ENCODE measurements around the gene TSACC. TPM values are rescaled to one million over a fixed set of nuclear protein-coding genes. Genes with fewer than 3 reads are reported as not detected.

TSACC gene
- total and polyA plus RNA-seq, 10 of the 15 experiments (the other 5 are each of a cell fraction or from before 2014, with no cell fraction given) = 0.25 to 2.8 (median 0.92) TPM; not detected in 4

DNA sequence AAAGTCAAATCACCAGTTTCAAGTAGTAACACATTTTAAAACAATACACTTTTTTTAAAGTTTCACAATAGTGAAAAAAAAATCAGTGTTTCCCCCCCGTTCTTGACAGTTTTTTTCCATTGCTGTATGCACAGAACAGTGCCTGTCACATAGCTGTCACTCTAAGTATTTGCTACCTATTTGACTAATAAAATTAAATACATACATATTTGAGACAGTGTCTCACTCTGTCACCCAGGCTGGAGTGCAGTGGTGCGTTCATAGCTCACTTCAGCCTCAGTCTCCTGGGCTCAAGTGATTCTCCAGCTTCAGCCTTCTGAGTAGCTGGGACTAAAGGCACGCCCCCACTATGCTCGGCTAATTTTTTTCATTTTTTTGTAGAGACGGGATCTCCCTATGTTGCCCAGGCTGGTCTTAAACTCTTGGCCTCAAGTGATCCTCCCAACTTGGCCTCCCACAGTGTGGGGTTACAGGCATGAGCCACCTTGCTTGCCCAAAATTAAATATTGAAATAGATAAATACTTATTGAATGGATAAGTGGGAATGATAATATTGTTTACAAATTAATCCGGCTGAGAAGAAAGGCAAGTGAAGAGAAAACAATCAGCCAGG lies 18.0 kb downstream of the TSACC start:
- POLR2A ChIA-PET = no interaction called here
- 0 out of 2 replicates have a peak, but pooled peaks cover 2% of the 10 kb centered on the region for H3K4me1 ChIP-seq (ENCODE audit: control insufficient read depth, insufficient read depth, low read length)
- H3K27me3 ChIP-seq (replicated peaks in 1 of 2; ENCODE audit: control insufficient read depth in 2 of 2, insufficient read depth in 2 of 2, low read length in 1 of 2) = peaks cover 2% of the 10 kb centered on the region in 2 experiments; a peak in 2 of 4 replicates
- WGBS (ENCODE audit: insufficient coverage, insufficient replicate concordance, low lambda C conversion rate, missing lambda C conversion rate) = under 1% methylated on average over 6 of the region's 6 CpGs
- no peaks in the 10 kb centered on the region for H3K9me3 ChIP-seq (replicated peaks; ENCODE audit: control insufficient read depth, insufficient read depth, low read length)
- CTCF ChIA-PET = interaction anchor here (0.7 to 0.9 kb wide), 6 partner anchors 8 to 235 kb away, joined by 3 to 4 read pairs (median 3); partner anchors contain the start of gene NAXE
- SMC1A ChIA-PET (ENCODE audit: uncharacterized antibody, unreplicated experiment) = no interaction called here
- FAIRE-seq = no peak
- no peak overlapping the region for H3K4me2 ChIP-seq (ENCODE audit: control insufficient read depth, insufficient read depth)
- ATAC-seq = peak; percentile 29
- in situ Hi-C loops (cut with MboI) = no loop called here
- H3K9ac ChIP-seq (ENCODE audit: control insufficient read depth, insufficient read depth, low read length) = no peak overlapping the region
- H3K79me2 ChIP-seq (ENCODE audit: control insufficient read depth, insufficient read depth, low read length) = no peaks in the 10 kb centered on the region
- no TSS peak for BruUV-seq (replicated peaks)
- no peak overlapping the region for H3K27ac ChIP-seq (ENCODE audit: control insufficient read depth, insufficient read depth)
- TF ChIP-seq NBN (IDR thresholded peaks at IDR 0.05) = no peak
- no peak for TF ChIP-seq ZNF384 (IDR thresholded peaks at IDR 0.05; ENCODE audit: borderline replicate concordance, low read depth, low read length)
- no peak for TF ChIP-seq FOXM1 (IDR thresholded peaks at IDR 0.05; ENCODE audit: low read depth, low read length)
- no peak for TF ChIP-seq SIN3A (IDR thresholded peaks at IDR 0.05; ENCODE audit: low read depth, low read length)
- TF ChIP-seq KAT2A (conservative IDR thresholded peaks at IDR 0.05; ENCODE audit: control insufficient read depth, low read depth, low read length) = no peak
- no peak for TF ChIP-seq ZSCAN29 (IDR thresholded peaks at IDR 0.05)
- no peak for TF ChIP-seq ZNF207 (IDR thresholded peaks at IDR 0.05; ENCODE audit: borderline replicate concordance)
- no peak for TF ChIP-seq CEBPB (IDR thresholded peaks at IDR 0.05; ENCODE audit: borderline replicate concordance in 1 of 2, low read depth in 2 of 2, low read length in 2 of 2)
- no peak for TF ChIP-seq ZNF622 (IDR thresholded peaks at IDR 0.05)
- TF ChIP-seq NRF1 (conservative IDR thresholded peaks at IDR 0.05; ENCODE audit: low read depth, low read length) = no peak
- no peak for TF ChIP-seq RAD21 (IDR thresholded peaks at IDR 0.05; ENCODE audit: insufficient read depth, low read depth, low read length)
- TF ChIP-seq JUND (IDR thresholded peaks at IDR 0.05; ENCODE audit: low read depth, low read length) = no peak
- TF ChIP-seq ZNF24 (IDR thresholded peaks at IDR 0.05) = no peak
- TF ChIP-seq STAT3 (IDR thresholded peaks at IDR 0.05; ENCODE audit: low read depth, low read length) = no peak
- TF ChIP-seq MXI1 (IDR thresholded peaks at IDR 0.05; ENCODE audit: low read depth, low read length) = no peak
- TF ChIP-seq JUNB (IDR thresholded peaks at IDR 0.05) = no peak
- TF ChIP-seq TCF7 (IDR thresholded peaks at IDR 0.05; ENCODE audit: borderline replicate concordance) = no peak
- no peak for TF ChIP-seq WRNIP1 (IDR thresholded peaks at IDR 0.05; ENCODE audit: borderline replicate concordance, low read depth, low read length)
- intact Hi-C loops (cut with micrococcal nuclease; ENCODE audit: unreplicated experiment) = no loop called here
- no peak overlapping the region for H3K4me3 ChIP-seq
- no peaks in the 10 kb centered on the region for H4K20me1 ChIP-seq (ENCODE audit: control insufficient read depth, insufficient read depth)
- no peaks in the 10 kb centered on the region for H3K36me3 ChIP-seq (ENCODE audit: control insufficient read depth in 2 of 2, insufficient read depth in 2 of 2, low read length in 1 of 2)
- RAD21 ChIA-PET (ENCODE audit: unreplicated experiment) = interaction anchor here (1.0 to 1.4 kb wide), 2 partner anchors 17 to 29 kb away, joined by 3 read pairs; no protein-coding TSS in a partner anchor
- DNase-seq (ENCODE audit: low read depth, low spot score) = no peak
- H2AFZ ChIP-seq (ENCODE audit: control insufficient read depth, low read depth, low read length) = no peak overlapping the region

All from GM12878 (cell line).